Fibroblast of mammary gland (primary cell): Measurements from ENCODE around the gene ZDHHC4.

Experiments used
- DNase-seq: peaks from one replicate; pipeline ENCODE4 v3.0.0-alpha.2; 2010; ENCODE audit warnings: low read depth
- H3K4me3 ChIP-seq: 2 replicates; pipeline ENCODE4 v1.5.1; 2011; ENCODE audit warnings: low read depth, mild to moderate bottlenecking, low read length, moderate library complexity; ENCODE audit not compliant: control insufficient read depth
- CTCF ChIP-seq: conservative IDR thresholded peaks from 2 replicates; pipeline ENCODE4 v1.5.1; 2011; ENCODE audit warnings: low read depth, low read length, inconsistent platforms; ENCODE audit not compliant: control insufficient read depth, insufficient read depth

Gene ZDHHC4

DNA sequence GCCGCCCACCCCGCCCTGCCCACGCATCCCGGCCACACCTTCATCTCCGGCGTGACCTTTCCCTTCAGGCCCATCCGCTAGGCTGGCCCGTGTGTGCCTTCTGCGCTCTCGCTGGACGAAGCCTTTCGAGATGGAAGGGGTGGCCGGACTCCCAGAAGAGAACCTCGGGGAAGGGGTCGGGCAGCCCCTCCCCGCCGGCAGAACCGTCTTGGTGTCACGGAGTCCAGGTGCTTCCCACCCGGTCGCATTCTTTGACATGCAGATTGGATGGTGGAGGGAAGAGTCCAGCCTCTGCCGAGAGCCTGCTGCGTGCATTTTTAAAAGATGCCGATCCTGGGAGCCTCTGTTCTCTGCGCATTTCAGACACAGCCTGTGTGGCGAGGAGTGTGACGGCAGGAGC is 30.8 kb downstream of the ZDHHC4 start:
- DNase-seq = no peak
- no peak for TF ChIP-seq CTCF

DNA sequence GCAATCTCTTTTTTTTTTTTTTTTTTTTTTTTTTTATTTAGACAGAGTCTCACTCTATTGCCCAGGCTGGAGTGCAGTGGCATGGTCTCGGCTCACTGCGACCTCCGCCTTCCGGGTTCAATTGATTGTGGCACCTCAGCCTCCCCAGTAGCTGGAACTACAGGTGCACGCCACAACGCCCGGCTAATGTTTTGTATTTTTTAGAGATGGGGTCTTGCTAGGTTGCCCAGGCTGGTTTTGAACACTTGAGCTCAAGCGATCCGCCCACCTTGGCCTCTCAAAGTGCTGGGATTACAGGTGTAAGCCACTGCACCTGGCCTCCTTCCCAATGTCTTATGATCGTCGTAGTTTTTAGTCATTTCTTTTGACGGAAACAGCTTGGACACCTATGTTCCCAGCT is 31.5 kb downstream of the ZDHHC4 start:
- no peak overlapping the region for H3K4me3 ChIP-seq
- no peak for TF ChIP-seq CTCF
- DNase-seq = no peak

More for the DNA sequence above, 30.8 kb downstream of the ZDHHC4 start:
- no peak overlapping the region for H3K4me3 ChIP-seq

- no peak for DNase-seq
- no peak overlapping the region for H3K4me3 ChIP-seq
- TF ChIP-seq CTCF = no peak
Observed at GRCh38 chr7:6612819-6613218, 35.6 kb downstream of the ZDHHC4 start.

GRCh38 chr7:6613706-6614105 is 36.5 kb downstream of the ZDHHC4 start:
- DNase-seq = no peak
- H3K4me3 ChIP-seq = no peak overlapping the region
- TF ChIP-seq CTCF = no peak

- peak within 1 kb of the TSS; percentile 2 for H3K4me3 ChIP-seq
- DNase-seq = no peak
- TF ChIP-seq CTCF = no peak
Observed at GRCh38 chr7:6614953-6615722, 37.9 kb downstream of the ZDHHC4 start, which contains the start of gene ZNF853. Gene ZNF853, plus strand, starts transcription at chr7:6615610. Its CDS starts 565 bp downstream, at chr7:6616175.

- no peak for TF ChIP-seq CTCF
- DNase-seq = no peak
- H3K4me3 ChIP-seq = peak overlapping the region; percentile 2
Observed at GRCh38 chr7:6615723-6616555, 38.7 kb downstream of the ZDHHC4 start.
